AG10803 (cell line): ENCODE results near the gene FMOD.

Experiments used
- DNase-seq: peaks from one replicate; pipeline ENCODE4 v3.0.0; 2010; ENCODE audit warnings: low read depth
- H3K4me3 ChIP-seq: 2 replicates; pipeline ENCODE4 v1.5.1; 2011; ENCODE audit warnings: mild to moderate bottlenecking, low read length, control low read depth
- CTCF ChIP-seq: conservative IDR thresholded peaks from 2 replicates; pipeline ENCODE4 v1.5.1; 2011; ENCODE audit warnings: mild to moderate bottlenecking, low read length, control low read depth, inconsistent platforms

FMOD gene

GRCh38 chr1:203380420-203381150 is 29.7 kb upstream of the FMOD start:
- H3K4me3 ChIP-seq: no peak overlapping the region
- TF ChIP-seq CTCF: no peak
- DNase-seq: no peak

- peak; percentile 17 for DNase-seq
- no peak for TF ChIP-seq CTCF
- H3K4me3 ChIP-seq: no peak overlapping the region
Measured at GRCh38 chr1:203379825-203380224, 28.9 kb upstream of the FMOD start.

GRCh38 chr1:203378556-203379245 is 27.8 kb upstream of the FMOD start:
- peak; percentile 72 for DNase-seq

DNA sequence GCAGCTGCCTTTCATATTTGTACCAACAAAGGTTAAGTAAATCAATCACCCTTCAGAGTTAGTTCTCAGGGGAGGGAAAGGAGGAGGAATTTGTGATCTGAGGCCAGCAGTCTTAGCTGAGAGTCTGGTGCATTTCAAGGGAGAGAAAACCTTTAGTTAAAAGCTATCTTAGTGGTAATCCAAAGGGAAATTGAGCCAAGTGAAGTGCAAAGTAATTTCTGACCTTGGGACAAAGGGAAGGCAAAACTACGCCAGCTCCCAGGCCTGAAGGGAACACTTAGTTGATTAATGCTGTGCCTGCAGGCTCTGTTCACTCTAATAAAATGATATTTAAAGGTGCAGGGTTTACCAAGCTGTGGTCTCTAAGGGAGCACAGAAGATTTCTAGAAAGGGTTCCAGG is 23.1 kb upstream of the FMOD start:
- TF ChIP-seq CTCF: no peak
- no peak for DNase-seq

More at GRCh38 chr1:203378556-203379245, 27.8 kb upstream of the FMOD start:
- H3K4me3 ChIP-seq: no peak overlapping the region
- TF ChIP-seq CTCF: no peak

GRCh38 chr1:203373002-203373401 is 22.1 kb upstream of the FMOD start:
- no peak for TF ChIP-seq CTCF
- no peak for DNase-seq
- H3K4me3 ChIP-seq: no peak overlapping the region

More for the DNA sequence above, 23.1 kb upstream of the FMOD start:
- no peak overlapping the region for H3K4me3 ChIP-seq

- TF ChIP-seq CTCF: no peak
Measured at GRCh38 chr1:203371288-203371687, 20.4 kb upstream of the FMOD start.

GRCh38 chr1:203369666-203370065 is 18.7 kb upstream of the FMOD start:
- no peak overlapping the region for H3K4me3 ChIP-seq
- no peak for TF ChIP-seq CTCF

More at GRCh38 chr1:203371288-203371687, 20.4 kb upstream of the FMOD start:
- DNase-seq: no peak
- no peak overlapping the region for H3K4me3 ChIP-seq

More at GRCh38 chr1:203369666-203370065, 18.7 kb upstream of the FMOD start:
- no peak for DNase-seq
